ENCODE measurements around the gene ANKS1A.
A peak's percentile ranks its signal among the peaks of the same experiment; 100 is the strongest.
"Not testable (repeated sequence)": the region's sequence is repeated elsewhere in the genome, so short reads cannot be mapped to it uniquely, and the experiment has no call there.

The ANKS1A gene

DNA sequence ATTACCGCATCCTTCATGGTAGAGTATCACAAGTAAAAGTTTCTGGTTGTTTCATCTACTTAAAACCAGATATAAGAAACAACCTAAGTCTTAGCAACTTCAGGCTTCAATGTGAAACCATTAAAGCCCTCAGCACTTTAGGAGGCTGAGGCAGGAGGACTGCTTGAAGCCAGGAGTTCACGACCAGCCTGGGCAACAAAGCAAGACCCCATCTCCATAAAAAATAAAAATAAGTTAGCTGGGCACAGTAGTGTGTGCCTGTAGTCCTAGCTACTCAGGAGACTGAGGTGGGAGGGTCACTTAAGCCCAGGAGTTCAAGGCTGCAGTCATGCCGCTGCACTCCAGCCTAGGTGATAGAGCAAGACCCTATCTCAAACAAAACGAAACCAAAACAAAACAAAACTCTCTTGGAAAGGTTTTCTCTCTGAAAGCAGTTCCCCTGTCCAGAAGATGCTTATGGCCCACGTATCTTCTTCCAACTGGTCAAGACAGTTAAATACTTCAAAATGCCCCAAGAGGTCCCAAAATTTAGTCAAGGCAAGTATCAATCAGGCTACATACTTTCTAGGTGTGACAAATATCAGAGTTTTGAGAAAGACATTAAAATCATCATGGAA, 11.1 kb upstream of the ANKS1A start:
- DNase-seq (ENCODE audit: low read depth in 1 of 2, low spot score in 1 of 2), result no peak

DNA sequence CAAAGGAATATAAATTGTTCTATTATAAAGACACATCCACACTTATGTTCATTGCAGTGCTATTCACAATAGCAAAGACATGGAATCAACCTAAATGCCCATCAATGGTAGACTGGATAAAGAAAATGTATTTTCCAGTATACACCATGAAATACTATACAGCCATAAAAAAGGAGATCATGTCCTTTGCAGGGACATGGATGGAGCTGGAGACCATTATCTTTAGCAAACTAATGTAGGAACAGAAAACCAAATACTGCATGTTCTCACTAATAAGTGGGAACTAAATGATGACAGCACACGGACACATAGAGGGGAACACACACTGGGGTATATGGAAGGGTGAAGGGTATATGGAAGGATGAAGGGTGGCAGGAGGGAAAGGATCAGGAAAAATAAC, 5.0 kb upstream of the ANKS1A start:
- not testable (repeated sequence) for DNase-seq (ENCODE audit: low read depth in 1 of 2, low spot score in 1 of 2)

DNA sequence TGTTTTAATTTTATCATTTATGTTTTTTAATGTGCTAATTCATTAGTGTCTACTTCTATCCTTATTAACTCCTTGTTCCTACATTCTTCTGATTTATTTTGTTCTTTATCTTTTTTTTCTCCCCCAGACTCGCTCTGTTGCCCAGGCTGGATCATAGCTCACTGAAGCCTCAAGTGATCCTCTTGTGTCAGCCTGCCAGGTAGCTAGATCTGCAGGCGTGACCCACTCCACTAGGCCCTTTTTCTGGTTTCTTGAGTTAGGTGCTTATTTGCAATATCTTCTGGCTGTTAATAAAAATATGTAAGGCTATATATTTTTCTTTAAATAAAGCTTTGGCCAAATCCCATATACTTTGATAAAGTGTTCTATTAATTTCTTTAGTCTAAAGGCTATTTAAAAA, 4.1 kb upstream of the ANKS1A start:
- DNase-seq (ENCODE audit: low read depth in 1 of 2, low spot score in 1 of 2), result no peak

DNA sequence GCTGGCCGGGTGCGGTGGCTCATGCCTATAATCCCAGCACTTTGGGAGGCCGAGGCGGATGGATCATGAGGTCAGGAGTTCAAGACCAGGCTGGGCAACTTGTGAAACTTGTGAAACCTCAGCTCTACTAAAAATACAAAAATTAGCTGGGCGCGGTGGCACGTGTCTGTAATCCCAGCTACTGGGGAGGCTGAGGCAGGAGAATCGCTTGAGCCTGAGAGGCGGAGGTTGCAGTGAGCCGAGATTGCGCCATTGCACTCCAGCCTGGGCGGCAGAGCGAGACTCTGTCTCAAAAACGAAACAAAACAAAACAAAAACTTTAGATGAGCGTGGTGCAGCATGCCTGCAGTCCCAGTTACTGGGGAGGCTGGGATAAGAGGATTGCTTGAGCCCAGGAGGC, 3.2 kb upstream of the ANKS1A start:
- DNase-seq (ENCODE audit: low read depth in 1 of 2, low spot score in 1 of 2), result not testable (repeated sequence)

DNA sequence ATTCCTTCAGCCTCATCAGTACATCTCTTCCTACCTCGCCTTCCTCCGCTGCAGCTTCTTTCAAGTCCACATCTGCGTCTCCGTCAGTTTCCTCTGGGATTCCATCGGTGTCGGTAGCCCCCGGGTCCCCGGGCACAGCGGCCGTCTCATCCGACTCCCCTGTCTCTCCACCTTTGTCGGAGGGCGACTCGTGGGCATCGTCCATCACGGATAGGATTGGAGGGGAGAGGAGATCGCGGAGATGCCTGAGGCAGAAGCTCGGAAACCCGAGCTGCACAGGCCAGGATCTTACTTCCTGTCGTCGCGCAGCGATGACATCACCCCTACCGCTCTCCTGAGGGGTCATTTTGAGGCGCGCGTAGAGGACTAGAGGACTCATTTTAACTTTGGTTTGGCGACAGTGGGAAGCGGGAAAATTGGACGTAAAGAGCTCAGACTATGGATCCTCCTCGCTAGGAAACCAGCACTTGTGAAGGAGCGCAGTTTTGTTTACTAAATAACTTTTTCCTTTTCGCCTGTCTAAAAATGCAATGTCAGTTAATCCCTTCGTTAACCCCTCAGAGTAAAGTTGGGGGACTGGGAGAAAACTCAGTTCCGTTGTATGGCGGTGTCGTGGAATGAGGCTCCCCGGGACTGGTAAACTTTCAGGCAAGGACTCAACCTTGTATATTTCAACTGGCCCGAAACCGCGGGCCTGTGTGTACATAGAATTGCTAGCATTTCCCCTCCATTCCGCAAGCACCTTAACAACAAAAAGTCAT, 1.1 kb upstream of the ANKS1A start, which contains the start of gene TAF11:
TAF11 (minus strand) TSS at position 290 of the 761 bp plus-strand sequence; CDS start at position 205, 85 bp downstream.
- DNase-seq (ENCODE audit: low read depth in 1 of 2, low spot score in 1 of 2), result peak; percentile 77 to 89

DNA sequence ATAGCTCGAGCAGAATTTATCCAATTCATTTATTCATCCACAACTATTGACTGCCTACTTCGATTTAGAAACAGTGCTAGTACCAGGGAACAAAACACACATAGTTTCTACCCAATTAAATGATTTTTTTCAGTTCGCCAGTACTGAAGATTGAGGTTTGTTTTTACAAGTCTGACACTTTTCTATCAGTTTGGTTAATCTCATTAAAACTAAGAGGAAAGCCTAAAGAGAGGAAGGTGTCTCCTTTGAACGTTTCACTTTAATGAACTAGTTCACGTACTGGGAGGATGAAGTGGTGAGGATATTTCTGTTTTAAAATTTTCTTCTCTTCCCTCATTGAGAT, 570 bp upstream of the ANKS1A start:
- no peak for DNase-seq (ENCODE audit: low read depth in 1 of 2, low spot score in 1 of 2)

DNA sequence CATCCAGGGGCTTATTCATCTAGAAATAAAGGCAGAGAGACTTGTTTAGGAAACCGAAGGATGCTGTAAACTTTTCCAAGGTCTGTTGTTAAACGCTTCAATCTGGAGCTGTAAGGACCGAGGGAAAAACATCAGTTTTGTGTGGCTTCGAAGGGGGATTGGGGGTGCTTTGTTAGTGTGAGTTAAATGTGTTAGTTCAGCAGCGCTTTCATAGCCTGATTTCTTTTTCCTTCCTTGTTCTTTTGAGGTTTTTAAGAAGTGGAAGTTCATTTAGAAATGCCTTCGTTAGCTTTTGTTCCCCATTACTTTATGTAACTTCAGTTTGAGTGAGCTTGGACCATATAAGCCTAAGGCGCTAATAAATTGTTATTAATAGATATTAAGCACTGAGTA, 1.5 kb downstream of the ANKS1A start:
- no peak for DNase-seq (ENCODE audit: low read depth in 1 of 2, low spot score in 1 of 2)

DNA sequence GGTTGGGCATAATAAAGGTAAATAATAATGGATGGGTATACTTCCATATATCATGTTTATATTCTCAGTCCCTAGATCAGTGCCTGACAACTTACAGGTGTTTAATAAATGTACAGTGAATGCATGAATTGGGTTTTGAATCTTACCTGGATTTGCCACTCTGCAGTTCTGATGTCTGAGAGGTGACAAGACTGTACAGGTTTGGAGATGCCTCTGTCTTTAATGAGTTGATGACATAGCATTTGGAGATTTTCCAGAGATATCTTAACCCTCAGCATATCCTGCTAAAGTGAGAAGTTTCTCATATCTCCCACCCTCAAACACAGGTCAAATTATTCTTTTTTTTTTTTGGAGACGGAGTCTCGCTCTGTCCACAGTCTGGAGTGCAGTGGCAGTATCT, 2.2 kb downstream of the ANKS1A start:
- no peak for DNase-seq (ENCODE audit: low read depth in 1 of 2, low spot score in 1 of 2)

DNA sequence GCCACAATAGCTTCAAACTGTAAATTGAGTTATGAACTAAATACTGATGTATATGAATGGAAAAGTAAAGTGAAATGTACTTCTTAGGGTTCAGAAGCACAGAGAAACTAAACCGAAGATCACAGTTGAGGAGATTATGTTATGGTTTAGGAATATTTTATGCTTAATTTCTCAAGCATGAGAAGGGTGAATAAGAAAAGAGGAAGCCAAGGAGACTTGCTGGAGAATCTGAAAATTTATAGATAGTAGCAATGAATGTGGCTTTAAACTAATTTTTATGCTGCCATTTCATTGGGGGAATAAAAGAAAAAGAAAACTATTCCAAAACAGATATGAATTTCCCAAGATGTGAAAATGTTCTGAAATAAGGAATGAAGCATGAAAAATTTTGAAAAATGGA, 5.6 kb downstream of the ANKS1A start:
- DNase-seq (ENCODE audit: low read depth in 1 of 2, low spot score in 1 of 2), result no peak

DNA sequence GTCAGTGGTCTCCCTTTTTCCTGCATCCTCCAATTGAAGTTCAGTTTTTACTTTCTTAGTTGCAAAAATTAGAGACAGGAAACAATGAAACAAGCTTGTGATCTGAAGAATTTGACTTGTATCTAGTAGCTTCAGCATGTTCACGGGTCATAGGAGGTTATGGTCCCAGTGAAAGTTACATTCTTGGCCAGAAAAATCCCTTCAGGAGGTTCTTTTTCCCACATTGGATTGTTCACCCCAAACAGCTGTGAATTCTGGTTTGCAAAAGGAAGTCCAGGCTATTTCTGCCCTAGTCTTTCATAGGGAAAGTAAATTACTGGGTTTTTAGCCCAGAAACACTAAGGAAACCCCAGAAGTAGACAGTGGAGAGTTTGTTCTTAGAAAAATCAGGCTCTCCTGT, 8.1 kb downstream of the ANKS1A start:
- no peak for DNase-seq (ENCODE audit: low read depth in 1 of 2, low spot score in 1 of 2)

DNA sequence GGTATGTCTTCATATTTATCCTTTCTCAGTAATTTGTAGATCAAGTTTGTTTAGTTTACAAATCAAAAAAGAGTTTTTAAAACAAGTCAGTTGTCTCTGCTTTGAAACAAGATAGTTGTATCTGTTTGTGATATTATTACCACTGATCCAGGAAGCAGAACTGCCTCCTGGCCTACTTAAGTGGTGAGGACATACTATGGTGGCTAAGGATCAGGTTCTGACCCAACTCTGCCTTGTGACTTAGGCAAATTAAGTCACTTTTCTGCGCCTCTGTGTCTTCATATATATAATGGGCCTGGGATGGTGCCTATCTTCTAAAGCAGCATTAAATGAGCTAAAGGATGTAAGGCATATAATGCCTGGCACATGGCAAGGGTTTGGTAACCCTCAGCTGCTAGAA, 8.7 kb downstream of the ANKS1A start:
- no peak for DNase-seq (ENCODE audit: low read depth in 1 of 2, low spot score in 1 of 2)

DNA sequence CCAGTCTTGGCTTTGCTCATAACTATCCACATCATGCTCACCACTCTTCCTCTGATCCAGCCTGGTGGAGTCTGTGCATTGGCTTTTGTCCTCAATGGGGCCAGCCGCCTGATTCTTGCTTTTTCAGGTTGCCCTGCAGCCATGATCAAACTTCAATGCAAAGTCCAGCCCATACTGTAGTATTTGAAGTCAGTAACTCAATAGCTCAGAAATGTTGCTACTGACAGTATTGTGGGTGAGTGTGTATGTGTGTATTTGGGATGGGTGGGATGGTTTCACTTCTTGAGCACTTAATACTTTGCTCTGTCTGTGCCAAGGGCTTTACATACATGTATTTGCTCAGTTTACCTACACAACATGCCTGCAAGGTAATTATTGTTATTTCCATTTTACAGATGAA, 10.7 kb downstream of the ANKS1A start:
- DNase-seq (ENCODE audit: low read depth in 1 of 2, low spot score in 1 of 2), result not testable (repeated sequence)

DNA sequence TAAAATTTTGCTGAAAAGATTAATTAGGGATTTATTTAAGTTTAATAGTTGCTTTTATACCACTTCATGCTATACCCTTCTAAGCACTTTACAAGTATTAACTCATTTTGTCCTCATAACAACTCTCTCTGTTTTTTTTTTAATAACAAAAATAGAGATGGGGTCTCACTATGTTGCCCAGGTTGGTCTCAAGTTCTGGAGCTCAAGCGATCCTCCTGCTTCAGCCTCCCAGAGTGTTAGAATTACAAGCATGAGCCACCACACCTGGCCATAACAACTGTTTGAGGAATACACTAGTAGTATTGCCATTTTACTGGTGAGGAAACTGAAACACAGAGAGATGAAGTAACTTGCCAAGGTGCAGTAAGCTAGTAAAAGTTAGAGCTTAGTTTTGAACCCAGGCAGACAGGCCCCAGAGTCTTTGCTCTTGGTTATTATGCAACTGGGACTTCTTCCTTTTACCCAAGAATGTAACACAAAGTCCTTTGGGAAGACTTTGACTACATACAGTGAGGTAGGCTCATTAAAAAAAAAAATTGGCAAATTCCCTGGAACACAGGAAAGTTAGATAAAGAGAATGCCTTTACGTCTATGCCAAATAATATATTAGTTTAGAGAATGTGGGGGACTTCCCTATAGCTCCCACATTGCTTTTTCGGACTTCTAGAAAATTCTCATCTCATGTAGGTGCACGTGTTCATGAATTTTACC, 11.4 kb downstream of the ANKS1A start:
- DNase-seq (ENCODE audit: low read depth in 1 of 2, low spot score in 1 of 2), result no peak

DNA sequence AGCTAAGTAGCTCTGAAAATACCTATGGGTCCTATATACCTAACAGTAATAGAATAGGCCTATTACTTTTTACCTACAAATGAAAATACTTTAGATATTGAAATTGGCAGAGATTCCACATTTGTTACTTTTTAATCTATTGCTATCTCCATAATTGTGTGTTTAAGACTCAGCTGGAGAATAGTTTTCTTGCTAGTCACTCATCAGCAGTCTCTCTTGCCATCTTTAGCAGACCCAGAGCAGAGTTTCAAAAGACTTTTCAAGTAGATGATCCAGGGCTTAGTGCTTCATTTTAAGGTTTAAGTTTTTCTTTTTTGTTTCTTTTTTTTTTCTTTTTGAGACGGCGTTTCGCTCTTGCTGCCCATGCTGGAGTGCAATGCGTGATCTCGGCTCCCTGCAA, 12.9 kb downstream of the ANKS1A start:
- DNase-seq (ENCODE audit: low read depth in 1 of 2, low spot score in 1 of 2), result no peak

DNA sequence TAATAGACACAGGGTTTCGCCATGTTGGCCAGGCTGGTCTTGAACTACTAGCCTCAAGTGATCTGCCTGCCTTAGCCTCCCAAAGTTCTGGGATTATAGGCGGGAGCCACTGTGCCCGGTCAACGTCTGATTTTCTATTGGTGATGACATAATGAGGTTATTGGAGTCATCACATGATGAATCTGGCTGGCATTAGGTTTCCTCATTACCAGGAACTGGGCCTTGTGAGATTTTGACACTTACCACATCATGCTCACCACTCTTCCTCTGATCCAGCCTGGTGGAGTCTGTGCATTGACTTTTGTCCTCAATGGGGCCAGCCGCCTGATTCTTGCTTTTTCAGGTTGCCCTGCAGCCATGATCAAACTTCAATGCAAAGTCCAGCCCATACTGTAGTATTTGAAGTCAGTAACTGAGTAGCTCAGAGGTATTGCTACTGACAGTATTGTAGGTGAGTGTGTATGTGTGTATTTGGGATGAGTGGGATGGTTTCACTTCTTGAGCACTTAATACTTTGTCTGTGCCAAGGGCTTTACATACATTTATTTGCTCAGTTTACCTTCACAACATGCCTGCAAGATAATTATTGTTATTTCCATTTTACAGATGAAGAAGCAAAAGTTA, 16.0 kb downstream of the ANKS1A start:
- no peak for DNase-seq (ENCODE audit: low read depth in 1 of 2, low spot score in 1 of 2)

DNA sequence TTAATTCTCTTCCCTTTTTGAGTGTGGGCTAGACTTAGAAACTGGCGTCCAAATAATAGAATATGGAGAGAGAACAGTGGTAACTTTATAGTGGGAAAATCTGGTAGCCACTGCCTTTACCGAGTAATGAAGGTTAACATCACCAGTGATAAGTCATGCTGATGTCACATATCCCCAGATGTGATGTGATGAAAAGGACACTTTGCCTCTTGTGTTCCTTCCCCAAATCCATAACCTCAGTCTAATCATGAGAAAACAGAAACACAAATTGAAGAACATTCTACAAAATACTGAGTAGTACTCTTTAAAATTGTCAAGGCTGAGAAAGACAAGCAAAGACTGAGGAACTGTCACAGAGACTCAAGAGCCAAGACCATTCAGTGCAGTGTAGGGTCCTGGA, 17.8 kb downstream of the ANKS1A start:
- no peak for DNase-seq (ENCODE audit: low read depth in 1 of 2, low spot score in 1 of 2)

DNA sequence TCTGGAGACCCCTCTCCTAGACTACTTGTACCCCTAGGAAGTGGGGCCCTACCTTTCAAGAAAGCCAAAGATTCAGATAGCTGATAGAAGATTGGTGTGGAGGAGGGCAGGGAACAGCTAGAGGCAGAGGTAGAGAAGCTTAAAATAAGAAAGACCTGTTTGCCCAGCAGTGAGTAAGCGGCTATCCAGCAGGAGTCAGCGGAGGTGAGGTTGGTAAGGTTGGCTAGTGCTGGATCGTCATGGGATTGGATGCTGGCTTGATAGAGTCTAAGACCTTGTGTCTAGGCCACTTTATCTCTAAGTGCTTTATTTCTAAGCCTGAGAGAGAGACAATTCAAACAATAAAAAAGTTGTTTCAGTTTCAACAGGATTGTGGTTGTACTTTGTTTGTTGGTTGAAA, 19.1 kb downstream of the ANKS1A start:
- no peak for DNase-seq (ENCODE audit: low read depth in 1 of 2, low spot score in 1 of 2)

DNA sequence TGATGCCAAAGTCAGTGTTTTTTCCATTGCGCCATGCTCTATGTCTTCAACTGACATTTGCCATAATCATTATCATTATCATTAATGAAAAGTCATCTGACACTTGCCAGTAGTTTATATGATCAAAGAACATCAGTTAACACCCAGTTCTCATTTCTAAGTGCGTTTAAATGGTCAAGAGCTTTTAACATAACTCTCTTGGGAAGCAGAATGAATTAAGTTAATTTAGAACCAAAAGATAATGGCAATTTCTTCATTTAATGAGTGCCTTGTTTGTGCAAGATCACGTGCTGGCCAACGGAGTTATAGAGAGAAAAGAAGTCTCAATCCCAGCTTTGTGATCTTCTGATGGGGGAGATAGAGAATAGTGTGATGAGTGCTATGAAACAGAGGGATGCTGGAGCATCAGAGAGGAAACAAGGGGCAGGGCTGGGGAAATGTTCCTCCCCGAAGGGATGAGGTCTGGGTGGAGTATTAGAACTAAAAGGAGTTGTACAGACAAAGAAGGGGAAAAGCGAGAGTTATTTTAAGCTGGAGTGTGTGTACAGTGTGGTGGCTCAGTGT, 20.3 kb downstream of the ANKS1A start:
- DNase-seq (ENCODE audit: low read depth in 1 of 2, low spot score in 1 of 2), result no peak

DNA sequence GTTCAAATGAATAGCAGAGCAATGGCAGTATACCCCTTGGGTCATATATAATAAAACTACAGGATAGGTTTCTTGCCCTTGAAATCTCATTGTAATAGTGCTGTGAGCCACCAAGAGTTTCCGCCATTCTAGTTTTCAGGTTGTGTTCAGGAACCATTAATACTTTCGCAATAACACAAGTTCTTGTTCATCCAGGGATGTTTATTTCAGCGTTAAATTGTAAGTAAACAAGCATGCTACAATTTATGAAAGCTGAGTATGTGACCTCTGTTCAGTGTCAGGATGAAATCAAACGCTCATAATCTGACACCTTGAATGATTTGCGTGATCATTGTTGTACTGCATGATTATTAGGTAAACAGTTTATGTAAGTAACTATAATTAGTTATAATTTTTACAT, 22.8 kb downstream of the ANKS1A start:
- DNase-seq (ENCODE audit: low read depth in 1 of 2, low spot score in 1 of 2), result no peak

DNA sequence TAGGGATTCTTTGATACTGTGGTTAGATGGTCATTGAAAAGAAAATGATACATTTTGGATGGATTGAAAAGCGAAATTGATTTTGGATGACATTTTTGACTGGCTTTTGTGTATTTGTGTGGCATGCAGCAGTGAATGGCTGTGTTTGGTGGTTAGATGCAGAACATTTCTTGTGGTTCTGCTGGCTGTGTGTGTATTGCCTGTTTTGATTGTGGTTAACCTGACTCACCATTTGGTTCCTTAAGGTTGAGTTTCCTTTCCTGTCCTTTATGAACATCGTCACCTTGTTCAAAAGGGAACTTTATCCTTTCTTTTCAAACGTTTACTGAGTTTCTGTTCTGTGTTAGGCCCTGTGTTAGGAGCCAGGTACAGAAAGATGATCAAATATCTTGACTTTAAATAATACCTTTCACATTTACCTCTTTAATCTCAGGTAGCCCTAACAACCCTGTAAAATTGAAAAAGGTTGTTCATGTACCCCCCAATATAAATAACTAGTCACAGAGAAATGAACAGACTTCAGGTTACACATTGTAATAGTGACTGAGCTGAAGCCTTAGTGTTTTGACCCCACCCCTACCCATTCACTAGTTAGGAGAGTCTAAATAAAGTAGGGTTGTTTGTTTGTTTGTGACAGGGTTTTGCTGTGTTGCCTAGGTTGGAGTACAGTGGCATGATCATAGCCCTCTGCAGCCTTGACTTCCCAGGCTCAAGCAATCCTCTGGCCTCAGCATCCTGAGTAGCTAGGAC, 23.8 kb downstream of the ANKS1A start:
- peak in 1 of 2 donors; percentile 32 for DNase-seq (ENCODE audit: low read depth in 1 of 2, low spot score in 1 of 2)

DNA sequence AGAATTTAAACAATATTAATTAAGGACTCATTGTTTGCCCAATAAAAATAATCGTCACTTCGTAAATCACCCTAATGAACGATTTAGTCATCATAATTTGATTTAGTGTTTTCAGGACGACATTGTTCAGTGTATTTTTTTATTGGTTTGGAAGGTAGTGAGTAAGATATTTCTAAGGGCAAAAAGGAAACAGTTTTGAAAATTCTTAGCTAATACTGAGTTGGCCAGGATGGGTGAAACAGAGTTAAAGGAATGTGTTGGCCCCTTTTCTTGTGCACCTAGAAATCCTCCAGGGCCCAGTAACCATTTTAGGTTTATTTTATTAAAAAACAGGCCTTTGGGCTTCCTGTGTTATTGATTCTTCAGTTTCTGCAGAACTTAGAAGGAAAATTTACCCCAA, 25.3 kb downstream of the ANKS1A start:
- DNase-seq (ENCODE audit: low read depth in 1 of 2, low spot score in 1 of 2), result no peak
